Endothelial cell of umbilical vein (primary cell): ENCODE results near the gene PCDHA10. TPM values are rescaled to one million over a fixed set of nuclear protein-coding genes. Genes with fewer than 3 reads are reported as not detected.

ENCODE experiments used
- BruUV-seq: library from RNA; stranded (reverse); fragments of 400-500 nt; replicated peaks from 2 replicates; lab custom pipeline; 2021; lab: Mats Ljungman, UMichigan
- CTCF ChIA-PET: fragments of 300-600, 350-600 bp; sonication (Branson Sonifier 250); formaldehyde crosslinking; loops from one replicate; lab custom pipeline; 2021; ENCODE audit warnings: antibody characterized with exemption, inconsistent platforms; lab: Charles Lee
- POLR2A ChIA-PET: fragments of 300-600, 350-600 bp; sonication (Branson Sonifier 250); formaldehyde crosslinking; loops from one replicate; lab custom pipeline; 2021; ENCODE audit warnings: antibody characterized with exemption, inconsistent platforms; lab: Charles Lee
- DNase-seq: peaks from one replicate; pipeline ENCODE4 v3.0.0-alpha.2; 2011; ENCODE audit warnings: low read depth, low spot score
- FAIRE-seq: peaks from 2 replicates; lab custom pipeline; 2011; peaks lifted over from hg19 to GRCh38; lab: Jason Lieb, UNC
- H2AFZ ChIP-seq: 2 replicates; pipeline ENCODE4 v1.6.0; 2012; ENCODE audit warnings: low read depth, low read length, control low read depth, inconsistent platforms
- H3K27ac ChIP-seq: 2 replicates; pipeline ENCODE4 v1.5.1; 2011; ENCODE audit warnings: low read depth, mild to moderate bottlenecking, control low read depth, low read length, moderate library complexity; ENCODE audit not compliant: insufficient read depth
- H3K27me3 ChIP-seq, 2 experiments: 2 replicates each; pipeline versions ENCODE4 v1.6.0 to v1.6.1; 2011; ENCODE audit warnings: low read length in 2 of 2, mixed read lengths in 1 of 2; ENCODE audit not compliant: control insufficient read depth in 2 of 2, insufficient read depth in 2 of 2
- H3K36me3 ChIP-seq, 2 experiments: 2 replicates in 1 of 2; 3 replicates in 1 of 2; pipeline ENCODE4 v1.5.1; 2011; ENCODE audit warnings: low read length in 2 of 2, mild to moderate bottlenecking in 1 of 2, moderate library complexity in 1 of 2; ENCODE audit not compliant: control insufficient read depth in 2 of 2, insufficient read depth in 2 of 2; ENCODE audit errors: extremely low read depth in 1 of 2
- H3K4me1 ChIP-seq: 3 replicates; pipeline ENCODE4 v1.5.1; 2011; ENCODE audit warnings: mild to moderate bottlenecking, low read length; ENCODE audit not compliant: control insufficient read depth, insufficient read depth; ENCODE audit errors: extremely low read depth
- H3K4me2 ChIP-seq: 2 replicates; pipeline ENCODE4 v1.6.1; 2011; ENCODE audit warnings: low read length, control low read depth, mixed read lengths; ENCODE audit not compliant: insufficient read depth
- H3K4me3 ChIP-seq, 3 experiments: fragments of 200-600 bp in 1 of 3; sonication (generic), shearing (Covaris generic) in 1 of 3; replicated peaks in 1 of 3; 2 replicates each; pipeline ENCODE4 v1.5.1; 2011 to 2016; ENCODE audit warnings: control low read depth in 3 of 3, low read length in 3 of 3, mild to moderate bottlenecking in 2 of 3, inconsistent platforms in 1 of 3, low read depth in 1 of 3, moderate library complexity in 1 of 3; ENCODE audit not compliant: insufficient read depth in 1 of 3
- H3K79me2 ChIP-seq: 2 replicates; pipeline ENCODE4 v1.6.0; 2012; ENCODE audit warnings: low read length, inconsistent platforms; ENCODE audit not compliant: control insufficient read depth, insufficient read depth
- H3K9ac ChIP-seq: replicated peaks from 2 replicates; pipeline ENCODE3; 2011; ENCODE audit warnings: low read length, control low read depth; ENCODE audit not compliant: insufficient read depth; ENCODE audit errors: extremely low read depth
- H3K9me1 ChIP-seq: replicated peaks from 3 replicates; pipeline ENCODE4 v1.6.0; 2011; ENCODE audit warnings: mild to moderate bottlenecking, low read length; ENCODE audit not compliant: control insufficient read depth, insufficient read depth; ENCODE audit errors: extremely low read depth
- H3K9me3 ChIP-seq: replicated peaks from 2 replicates; pipeline ENCODE4 v1.5.1; 2012; ENCODE audit warnings: low read length, inconsistent platforms; ENCODE audit not compliant: control insufficient read depth, insufficient read depth
- H4K20me1 ChIP-seq: replicated peaks from 2 replicates; pipeline ENCODE3; 2011; ENCODE audit warnings: mild to moderate bottlenecking, low read length; ENCODE audit not compliant: control insufficient read depth, insufficient read depth; ENCODE audit errors: extremely low read depth
- CTCF ChIP-seq, 2 donors: IDR thresholded peaks; 1 replicate in 1 of 2; 2 replicates in 1 of 2; pipeline ENCODE4 v1.5.1; 2011; ENCODE audit warnings: low read length in 2 of 2, mild to moderate bottlenecking in 2 of 2, moderate library complexity in 2 of 2, control low read depth in 1 of 2, inconsistent platforms in 1 of 2, low read depth in 1 of 2; ENCODE audit not compliant: insufficient read depth in 1 of 2; ENCODE audit errors: extremely low read depth in 1 of 2
- FOS ChIP-seq: IDR thresholded peaks from 2 replicates; pipeline ENCODE4 v1.6.1; 2011; ENCODE audit warnings: mild to moderate bottlenecking, low read length, moderate library complexity, borderline replicate concordance; ENCODE audit not compliant: insufficient read depth
- dilution Hi-C: fragments of 300-500 bp; cut with MboI; formaldehyde crosslinking; loops from one replicate; pipeline ENCODE4 v1.15.0; 2019; ENCODE audit warnings: low sequenced_read_pairs; ENCODE audit not compliant: extremely low pct_ligation_motif_present
- intact Hi-C: fragments of 100-400 bp; cut with micrococcal nuclease; formaldehyde crosslinking; loops from one replicate; pipeline ENCODE4 v1.10.0; 2022
- polyA plus RNA-seq, 4 experiments: library from polyadenylated mRNA; depleted of rRNA in 3 of 4; stranded (reverse) in 3 of 4; unstranded in 1 of 4; fragments of >200 nt; gene quantifications; 2 replicates each; pipeline versions ENCODE4 v1.2.1 to v1.2.3, GENCODE V29; 2011 to 2012; ENCODE audit warnings: missing spikeins in 1 of 4
- total RNA-seq: library from RNA; stranded (reverse); gene quantifications from 2 replicates; pipeline ENCODE4 v1.2.3, GENCODE V29; 2021

PCDHA10 gene
- total and polyA plus RNA-seq, 2 donors (not counting 3 experiments of a cell fraction or from before 2014, with no cell fraction given) = 0.11 to 0.18 TPM

- no peak within 1 kb of the TSS for H3K4me2 ChIP-seq
- POLR2A ChIA-PET = no interaction called here
Measured at GRCh38 chr5:140840978-140841962, 14.4 kb upstream of the PCDHA10 start, which contains the start of gene PCDHA8. Gene PCDHA8 (plus strand): TSS chr5:140841187. CDS start chr5:140841322, 135 bp downstream.

More at GRCh38 chr5:140840978-140841962, 14.4 kb upstream of the PCDHA10 start, which contains the start of gene PCDHA8:
- H3K4me3 ChIP-seq = no peak within 1 kb of the TSS
- no peaks in the 10 kb centered on the region for H3K79me2 ChIP-seq
- H3K9ac ChIP-seq = no peak within 1 kb of the TSS
- dilution Hi-C loops = no loop called here
- H2AFZ ChIP-seq = no peak within 1 kb of the TSS
- FAIRE-seq (no peak), DNase-seq (no peak)
- H4K20me1 ChIP-seq = no peaks in the 10 kb centered on the region
- no TSS peak for BruUV-seq
- no peaks in the 10 kb centered on the region for H3K36me3 ChIP-seq
- no peak within 1 kb of the TSS for H3K27ac ChIP-seq
- intact Hi-C loops = loop anchor here (2.0 kb wide), 1 partner anchor 200 kb away; no protein-coding TSS in a partner anchor
- H3K27me3 ChIP-seq = no peaks in the 10 kb centered on the region
- H3K9me3 ChIP-seq = no peaks in the 10 kb centered on the region
- TF ChIP-seq CTCF (IDR thresholded peaks at IDR 0.05; ENCODE audit: extremely low read depth in 1 of 2, insufficient read depth in 1 of 2, low read depth in 1 of 2, low read length in 2 of 2) (peak; percentile 22 to 29), FOS (no peak)
- CTCF ChIA-PET = interaction anchor here (0.7 to 1.1 kb wide), 3 partner anchors 28 to 726 kb away, joined by 3 to 9 read pairs (median 3); partner anchors contain the start of gene PCDHA11
- no peaks in the 10 kb centered on the region for H3K9me1 ChIP-seq
- H3K4me1 ChIP-seq = no peaks in the 10 kb centered on the region
